ENCODE data around the gene CNST.
"Not testable (repeated sequence)": the region's sequence is repeated elsewhere in the genome, so short reads cannot be mapped to it uniquely, and the experiment has no call there.

Gene CNST

DNA sequence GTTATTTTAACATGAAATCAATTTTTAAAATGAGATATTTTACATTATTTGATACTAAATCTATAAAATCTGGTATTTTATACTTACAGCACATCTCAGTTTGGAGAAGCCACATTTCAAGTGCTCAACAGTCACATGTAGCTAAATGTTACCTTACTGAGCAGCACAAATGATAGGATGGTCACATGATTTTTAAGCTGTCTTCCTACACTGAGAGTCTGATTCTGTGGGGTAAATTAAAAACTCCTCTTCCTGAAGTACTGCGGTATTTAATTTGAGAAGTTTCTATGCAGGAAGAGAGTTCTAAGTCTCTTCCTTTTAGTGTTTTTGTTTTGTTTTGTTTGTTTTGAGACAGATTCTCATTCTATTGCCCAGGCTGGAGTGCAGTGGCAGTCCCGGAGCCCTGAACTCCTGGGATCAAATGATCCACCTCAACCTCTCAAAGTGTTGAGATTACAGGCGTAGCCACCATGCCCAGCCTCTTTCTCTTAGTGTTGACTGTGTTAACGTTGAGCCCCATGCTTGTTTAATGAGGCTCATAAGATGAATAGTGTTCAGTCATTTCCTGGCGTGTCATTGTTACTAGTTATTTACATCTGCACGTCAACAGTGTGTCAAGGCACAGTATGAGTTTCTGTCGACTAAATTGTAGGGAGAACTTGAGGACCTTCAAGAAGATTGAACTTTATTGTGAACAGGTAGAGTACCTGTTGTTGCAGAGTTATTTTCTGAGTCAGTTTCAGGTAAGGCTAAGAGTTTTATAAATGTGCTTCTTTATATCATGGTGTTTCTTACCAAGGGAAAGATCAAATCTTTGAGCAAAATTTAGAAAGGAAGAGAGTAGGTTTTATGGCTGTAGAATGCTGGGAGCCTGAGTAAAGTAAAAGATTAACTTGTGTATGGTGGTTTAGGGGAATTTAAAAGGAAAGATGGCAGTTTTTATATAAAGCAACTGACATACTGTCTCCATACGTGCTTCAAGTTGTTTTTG, 3.3 kb downstream of the CNST start:
- peaks cover 77% of the 10 kb centered on the region for H3K4me1 Mint-ChIP-seq
- H3K27me3 Mint-ChIP-seq, result no peaks in the 10 kb centered on the region
- peak overlapping the region; percentile 92 for H3K27ac Mint-ChIP-seq
- ATAC-seq (peak; percentile 15), DNase-seq (no peak)
- H3K9me3 Mint-ChIP-seq, result no peaks in the 10 kb centered on the region
- peak overlapping the region; percentile 74 for H3K4me3 Mint-ChIP-seq
- H3K36me3 Mint-ChIP-seq (ENCODE audit: low read depth), result peaks cover 18% of the 10 kb centered on the region

- not testable (repeated sequence) for H3K27me3 Mint-ChIP-seq, H3K9me3 Mint-ChIP-seq, DNase-seq
- peak; percentile 30 for ATAC-seq
- peaks cover 72% of the 10 kb centered on the region for H3K4me1 Mint-ChIP-seq
- peak overlapping the region; percentile 92 for H3K27ac Mint-ChIP-seq
- H3K36me3 Mint-ChIP-seq (ENCODE audit: low read depth), result peaks cover 16% of the 10 kb centered on the region
- peak overlapping the region; percentile 47 for H3K4me3 Mint-ChIP-seq
Measured at GRCh38 chr1:246571309-246571708, 5.1 kb downstream of the CNST start.

DNA sequence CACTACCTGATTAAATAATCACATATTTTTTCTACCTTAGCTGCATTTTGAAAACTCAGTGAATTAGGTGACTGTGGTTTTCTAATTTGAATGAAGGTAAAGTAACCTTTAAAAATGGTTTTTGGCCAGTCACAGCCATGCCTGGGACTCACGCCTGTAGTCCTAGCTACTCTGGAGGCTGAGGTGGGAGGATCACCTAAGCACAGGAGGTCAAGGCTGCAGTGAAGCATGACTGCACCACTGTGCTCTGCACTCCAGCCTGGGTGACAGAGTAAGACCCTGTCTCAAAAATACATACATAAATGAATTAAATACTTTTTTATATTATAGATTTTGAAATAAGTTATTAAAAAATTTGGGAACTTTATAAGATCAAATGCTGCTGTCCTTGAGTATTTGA, 5.7 kb downstream of the CNST start:
- Mint-ChIP-seq H3K4me3 (no peak overlapping the region), H3K27ac (peak overlapping the region; percentile 92), H3K4me1 (peaks cover 76% of the 10 kb centered on the region), H3K36me3 (ENCODE audit: low read depth) (peaks cover 16% of the 10 kb centered on the region), H3K27me3 (no peaks in the 10 kb centered on the region), H3K9me3 (no peaks in the 10 kb centered on the region)
- no peak for ATAC-seq
- no peak for DNase-seq

DNA sequence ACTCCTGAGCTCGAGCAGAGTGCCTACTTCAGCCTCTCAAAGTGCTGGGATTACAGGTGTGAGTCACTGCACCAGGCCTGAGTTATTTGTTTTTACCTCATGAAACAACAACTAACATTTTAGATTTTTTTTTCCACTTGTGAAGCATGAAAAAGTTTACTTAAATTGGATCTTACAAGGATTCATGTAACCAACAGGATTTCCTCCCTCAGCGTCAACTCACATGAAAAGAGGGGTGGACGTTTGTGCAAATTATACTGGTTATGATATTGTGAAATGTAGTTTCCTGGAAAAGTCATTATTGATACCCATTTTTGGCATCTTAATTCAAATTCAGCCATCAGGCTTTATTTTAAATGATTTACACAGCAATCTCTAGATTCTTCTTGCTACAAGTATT, 6.5 kb downstream of the CNST start:
- Mint-ChIP-seq H3K9me3 (no peaks in the 10 kb centered on the region), H3K27me3 (no peaks in the 10 kb centered on the region), H3K4me3 (no peak overlapping the region), H3K36me3 (ENCODE audit: low read depth) (peaks cover 18% of the 10 kb centered on the region), H3K27ac (peak overlapping the region; percentile 67), H3K4me1 (peaks cover 77% of the 10 kb centered on the region)
- no peak for DNase-seq
- no peak for ATAC-seq

GRCh38 chr1:246573491-246573890, 7.2 kb downstream of the CNST start:
- DNase-seq (no peak), ATAC-seq (no peak)
- Mint-ChIP-seq H3K27ac (peak overlapping the region; percentile 42), H3K27me3 (no peaks in the 10 kb centered on the region), H3K4me1 (peaks cover 76% of the 10 kb centered on the region), H3K9me3 (no peaks in the 10 kb centered on the region), H3K36me3 (ENCODE audit: low read depth) (peaks cover 18% of the 10 kb centered on the region), H3K4me3 (no peak overlapping the region)

DNA sequence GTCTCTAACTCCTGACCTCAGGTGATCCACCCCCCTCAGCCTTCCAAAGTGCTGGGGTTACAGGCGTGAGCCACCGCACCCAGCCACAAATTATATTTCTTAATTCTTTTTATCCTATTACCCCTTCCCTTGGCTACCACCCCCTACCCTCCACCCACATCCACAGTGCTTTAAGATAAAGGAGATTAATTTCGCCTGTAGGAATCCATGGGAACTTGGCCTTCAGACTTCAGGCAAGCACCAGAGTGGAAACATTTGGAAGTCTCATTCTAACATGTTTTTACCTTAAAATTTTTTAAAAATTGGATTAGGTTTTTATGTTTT, 10.4 kb downstream of the CNST start:
- Mint-ChIP-seq H3K27me3 (no peaks in the 10 kb centered on the region), H3K27ac (no peak overlapping the region), H3K4me3 (no peak overlapping the region), H3K36me3 (ENCODE audit: low read depth) (peaks cover 21% of the 10 kb centered on the region), H3K9me3 (no peaks in the 10 kb centered on the region), H3K4me1 (peaks cover 69% of the 10 kb centered on the region)
- no peak for DNase-seq
- ATAC-seq, result no peak

DNA sequence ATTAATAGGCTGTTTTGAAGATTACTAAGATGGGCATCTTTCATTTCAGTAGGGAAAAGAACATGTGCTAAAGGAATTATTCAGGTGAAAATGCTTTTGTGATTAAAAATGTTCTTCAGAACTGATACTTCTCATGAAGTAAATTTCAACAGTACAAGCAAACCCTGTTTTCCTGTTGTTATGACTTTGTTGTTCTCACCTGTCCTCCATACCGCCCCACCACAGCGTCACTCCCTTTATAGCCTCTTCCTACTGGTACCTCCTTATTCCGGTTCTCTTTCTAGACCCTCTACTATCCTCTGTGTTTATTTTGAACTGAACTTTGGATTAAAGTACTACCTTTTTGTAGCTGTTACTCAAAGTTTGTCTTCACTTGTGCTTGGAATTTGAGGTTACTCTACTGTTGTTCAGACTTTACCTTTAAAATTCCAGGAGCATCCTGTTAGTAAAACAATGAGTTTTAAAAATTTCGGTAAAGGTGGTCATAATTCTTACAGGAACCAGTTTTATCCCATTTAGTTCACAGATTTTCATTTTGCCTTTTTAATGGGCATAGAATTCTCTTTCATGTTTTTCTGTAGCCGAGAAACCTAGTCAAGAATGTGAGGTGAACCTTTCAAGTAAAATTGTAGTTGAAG, 10.9 kb downstream of the CNST start:
- ATAC-seq (no peak), DNase-seq (no peak)
- Mint-ChIP-seq H3K4me3 (peak overlapping the region; percentile 1), H3K4me1 (peaks cover 68% of the 10 kb centered on the region), H3K27ac (peak overlapping the region; percentile 33), H3K27me3 (no peaks in the 10 kb centered on the region), H3K9me3 (no peaks in the 10 kb centered on the region), H3K36me3 (ENCODE audit: low read depth) (peaks cover 21% of the 10 kb centered on the region)

GRCh38 chr1:246577720-246578106, 11.5 kb downstream of the CNST start:
- Mint-ChIP-seq H3K27me3 (no peaks in the 10 kb centered on the region), H3K9me3 (no peaks in the 10 kb centered on the region), H3K4me1 (peaks cover 69% of the 10 kb centered on the region), H3K36me3 (ENCODE audit: low read depth) (peaks cover 21% of the 10 kb centered on the region), H3K4me3 (no peak overlapping the region), H3K27ac (peak overlapping the region; percentile 33)
- DNase-seq (no peak), ATAC-seq (no peak)

GRCh38 chr1:246579818-246580217, 13.6 kb downstream of the CNST start:
- no peaks in the 10 kb centered on the region for H3K27me3 Mint-ChIP-seq
- no peak overlapping the region for H3K4me3 Mint-ChIP-seq
- H3K4me1 Mint-ChIP-seq, result peaks cover 61% of the 10 kb centered on the region
- H3K9me3 Mint-ChIP-seq, result no peaks in the 10 kb centered on the region
- DNase-seq (no peak), ATAC-seq (no peak)
- peaks cover 28% of the 10 kb centered on the region for H3K36me3 Mint-ChIP-seq (ENCODE audit: low read depth)
- H3K27ac Mint-ChIP-seq, result no peak overlapping the region

- Mint-ChIP-seq H3K27ac (no peak overlapping the region), H3K27me3 (no peaks in the 10 kb centered on the region), H3K9me3 (no peaks in the 10 kb centered on the region), H3K4me1 (peaks cover 57% of the 10 kb centered on the region), H3K4me3 (no peak overlapping the region), H3K36me3 (ENCODE audit: low read depth) (peaks cover 25% of the 10 kb centered on the region)
- ATAC-seq (no peak), DNase-seq (no peak)
Measured at GRCh38 chr1:246580497-246581370, 14.5 kb downstream of the CNST start.

GRCh38 chr1:246582301-246583055, 16.2 kb downstream of the CNST start:
- Mint-ChIP-seq H3K4me3 (no peak overlapping the region), H3K36me3 (ENCODE audit: low read depth) (peaks cover 23% of the 10 kb centered on the region), H3K9me3 (no peaks in the 10 kb centered on the region), H3K4me1 (peaks cover 48% of the 10 kb centered on the region), H3K27ac (peak overlapping the region; percentile 27), H3K27me3 (no peaks in the 10 kb centered on the region)
- ATAC-seq (no peak), DNase-seq (no peak)

GRCh38 chr1:246583056-246583440, 16.8 kb downstream of the CNST start:
- DNase-seq (no peak), ATAC-seq (no peak)
- H3K4me1 Mint-ChIP-seq, result peaks cover 48% of the 10 kb centered on the region
- H3K27me3 Mint-ChIP-seq, result no peaks in the 10 kb centered on the region
- H3K27ac Mint-ChIP-seq, result peak overlapping the region; percentile 17
- H3K36me3 Mint-ChIP-seq (ENCODE audit: low read depth), result peaks cover 23% of the 10 kb centered on the region
- no peaks in the 10 kb centered on the region for H3K9me3 Mint-ChIP-seq
- no peak overlapping the region for H3K4me3 Mint-ChIP-seq

GRCh38 chr1:246583448-246584185, 17.4 kb downstream of the CNST start:
- Mint-ChIP-seq H3K27me3 (no peaks in the 10 kb centered on the region), H3K4me1 (peaks cover 45% of the 10 kb centered on the region), H3K36me3 (ENCODE audit: low read depth) (peaks cover 22% of the 10 kb centered on the region), H3K9me3 (no peaks in the 10 kb centered on the region), H3K4me3 (no peak overlapping the region), H3K27ac (no peak overlapping the region)
- DNase-seq, result no peak
- no peak for ATAC-seq
